ENCODE measurements around the gene MAP1B.

Gene MAP1B

DNA sequence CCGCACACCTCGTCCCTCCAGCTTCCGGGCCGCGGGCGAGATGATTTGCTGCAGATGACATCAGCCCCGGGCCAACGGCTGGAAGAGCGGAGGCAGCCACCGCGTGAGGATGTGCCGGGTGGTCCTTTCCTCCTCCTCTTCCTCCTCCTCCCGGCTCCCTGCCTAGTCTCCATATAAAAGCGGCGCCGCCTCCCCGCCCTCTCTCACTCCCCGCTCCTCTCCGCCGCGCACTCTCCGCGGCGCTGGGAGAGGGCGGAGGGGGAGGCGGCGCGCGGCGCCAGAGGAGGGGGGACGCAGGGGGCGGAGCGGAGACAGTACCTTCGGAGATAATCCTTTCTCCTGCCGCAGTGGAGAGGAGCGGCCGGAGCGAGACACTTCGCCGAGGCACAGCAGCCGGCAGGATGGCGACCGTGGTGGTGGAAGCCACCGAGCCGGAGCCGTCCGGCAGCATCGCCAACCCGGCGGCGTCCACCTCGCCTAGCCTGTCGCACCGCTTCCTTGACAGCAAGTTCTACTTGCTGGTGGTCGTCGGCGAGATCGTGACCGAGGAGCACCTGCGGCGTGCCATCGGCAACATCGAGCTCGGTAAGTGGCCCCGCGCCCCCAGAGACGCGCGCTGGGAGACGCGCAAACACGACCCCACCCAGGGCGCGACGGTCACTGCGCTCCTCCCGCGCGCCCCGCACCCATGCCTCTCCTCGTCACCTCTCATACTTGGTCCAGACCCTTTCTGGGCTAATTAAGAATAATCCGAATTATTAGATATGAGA is at the start of gene MAP1B:
MAP1B (plus strand) TSS at position 345 of the 770 bp plus-strand sequence; CDS start at position 402, 57 bp downstream.
- peaks cover 17% of the 10 kb centered on the region for H3K4me1 Mint-ChIP-seq (ENCODE audit: low read depth)
- no peaks in the 10 kb centered on the region for H3K9me3 Mint-ChIP-seq
- H3K27me3 Mint-ChIP-seq = peaks cover 71% of the 10 kb centered on the region
- H3K36me3 Mint-ChIP-seq (ENCODE audit: low read depth) = no peaks in the 10 kb centered on the region
- H3K27ac Mint-ChIP-seq = no peak within 1 kb of the TSS
- DNase-seq = no peak
- peak within 1 kb of the TSS; percentile 44 for H3K4me3 Mint-ChIP-seq

DNA sequence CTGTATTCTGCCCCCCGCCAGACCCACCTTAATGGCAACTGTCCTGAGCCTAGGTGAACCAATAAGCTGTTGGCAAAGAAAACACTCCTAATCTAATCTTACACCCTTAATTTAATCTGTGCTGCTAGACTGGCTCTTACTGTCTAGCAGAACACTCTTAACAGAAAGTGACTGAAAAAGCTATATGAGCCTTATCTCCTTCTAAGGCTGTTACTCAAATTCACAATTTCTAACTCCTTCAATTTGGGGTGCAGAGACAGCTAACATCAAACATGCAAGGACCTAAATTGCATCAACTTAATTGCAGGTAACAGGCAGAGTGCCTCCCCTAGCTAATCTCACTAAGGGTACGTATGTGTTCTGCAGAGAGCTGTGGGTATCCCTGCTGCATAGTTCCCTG is 49.5 kb upstream of the MAP1B start:
- H3K27me3 Mint-ChIP-seq = peaks cover 10% of the 10 kb centered on the region
- no peak overlapping the region for H3K4me3 Mint-ChIP-seq
- DNase-seq = no peak
- H3K4me1 Mint-ChIP-seq (ENCODE audit: low read depth) = no peaks in the 10 kb centered on the region
- no peaks in the 10 kb centered on the region for H3K9me3 Mint-ChIP-seq
- H3K27ac Mint-ChIP-seq = no peak overlapping the region
- H3K36me3 Mint-ChIP-seq (ENCODE audit: low read depth) = no peaks in the 10 kb centered on the region

DNA sequence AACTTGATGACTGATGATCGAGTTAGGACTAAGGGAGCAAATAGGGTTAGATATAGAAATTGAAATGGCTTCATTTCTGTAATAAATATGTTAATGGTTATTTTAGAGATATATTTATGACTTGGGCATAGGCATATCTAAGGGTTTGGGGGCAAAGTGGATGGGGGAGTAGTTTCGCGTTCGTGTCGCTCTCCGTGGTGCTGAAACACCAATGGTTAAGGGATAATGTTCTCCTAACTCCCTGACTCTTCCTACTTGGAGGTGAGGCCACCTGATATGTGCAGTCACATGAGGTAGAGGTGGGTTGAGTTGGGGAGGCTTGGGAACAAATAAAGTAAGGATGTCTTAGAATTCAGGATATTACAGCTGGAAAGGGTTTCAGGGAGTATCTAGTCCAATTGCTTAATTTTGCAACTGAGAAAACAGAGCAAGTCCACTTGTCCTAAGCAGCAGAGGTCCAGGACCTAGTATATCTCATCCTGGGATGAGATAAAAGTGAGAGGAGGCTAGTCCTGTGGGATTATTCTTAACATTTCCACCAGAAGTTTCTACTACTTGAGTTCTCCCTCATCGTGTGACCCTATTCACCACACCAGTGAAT is 44.0 kb upstream of the MAP1B start:
- no peak overlapping the region for H3K4me3 Mint-ChIP-seq
- H3K27me3 Mint-ChIP-seq = peaks cover 26% of the 10 kb centered on the region
- H3K27ac Mint-ChIP-seq = no peak overlapping the region
- H3K36me3 Mint-ChIP-seq (ENCODE audit: low read depth) = no peaks in the 10 kb centered on the region
- H3K4me1 Mint-ChIP-seq (ENCODE audit: low read depth) = no peaks in the 10 kb centered on the region
- H3K9me3 Mint-ChIP-seq = no peaks in the 10 kb centered on the region
- no peak for DNase-seq

DNA sequence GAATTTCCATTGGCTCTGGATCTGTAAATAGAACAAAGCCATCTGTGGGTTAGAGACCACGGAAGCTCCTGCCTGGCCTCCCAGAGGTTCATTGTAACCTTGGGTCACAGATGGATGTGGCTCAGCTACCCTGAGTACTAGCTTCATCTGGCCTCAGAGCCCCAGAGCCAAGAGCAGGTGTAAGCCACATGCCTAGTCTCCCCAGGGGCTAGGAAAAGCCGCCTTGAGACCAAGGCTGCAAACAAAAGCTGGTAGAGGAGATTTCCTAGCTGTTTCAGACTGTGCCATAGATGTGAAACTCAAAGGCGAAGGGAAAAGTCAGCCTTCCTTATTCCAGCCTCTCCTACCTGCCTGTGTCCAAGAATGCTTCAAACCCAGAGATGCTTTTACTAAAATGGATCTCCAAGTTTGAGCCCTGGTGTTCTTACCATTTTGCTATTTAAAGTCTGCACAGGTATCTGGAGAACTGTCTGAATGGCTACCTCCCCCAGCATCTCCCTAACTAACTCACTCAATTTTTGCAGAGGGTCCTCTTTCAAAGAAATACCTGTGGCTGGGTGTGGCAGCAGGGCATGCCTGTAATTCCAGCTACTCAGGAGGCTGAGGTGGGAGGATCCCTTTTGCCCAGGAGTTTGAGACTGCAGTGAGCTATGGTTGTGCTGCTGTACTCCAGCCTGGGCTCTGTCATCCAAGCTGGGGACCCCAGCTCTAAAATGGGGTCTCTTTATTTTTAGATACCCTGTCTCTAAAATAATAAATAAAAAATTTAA is 42.3 kb upstream of the MAP1B start:
- Mint-ChIP-seq H3K36me3 (ENCODE audit: low read depth) (no peaks in the 10 kb centered on the region), H3K4me3 (no peak overlapping the region), H3K4me1 (ENCODE audit: low read depth) (no peaks in the 10 kb centered on the region), H3K27me3 (peaks cover 21% of the 10 kb centered on the region), H3K27ac (no peak overlapping the region), H3K9me3 (no peaks in the 10 kb centered on the region)
- DNase-seq = no peak

DNA sequence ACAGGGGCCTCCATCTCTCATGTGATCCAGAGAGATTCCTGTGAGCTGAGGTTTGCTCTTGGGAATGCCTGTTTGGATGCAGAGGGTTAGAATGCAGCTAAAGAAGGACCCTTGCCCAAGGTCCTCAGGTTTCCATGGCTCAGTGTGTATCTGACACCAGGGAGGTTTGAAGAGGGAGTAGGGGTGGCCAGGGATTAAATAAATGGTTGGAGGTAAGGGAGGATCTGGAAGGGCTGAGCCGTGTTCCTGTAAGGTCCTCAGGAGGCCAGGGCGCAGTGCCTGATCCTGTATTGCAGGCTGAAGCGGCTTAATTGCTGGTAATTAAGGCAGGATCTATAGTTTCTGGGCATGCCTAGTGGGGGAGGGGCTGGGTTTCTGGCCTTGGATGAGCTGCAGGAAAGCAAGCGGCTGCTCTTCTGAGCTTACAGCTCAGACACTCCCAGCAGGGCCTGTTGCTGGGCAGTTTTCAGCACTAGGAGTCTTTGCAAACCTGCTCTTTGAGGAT is 41.5 kb upstream of the MAP1B start:
- no peak overlapping the region for H3K27ac Mint-ChIP-seq
- H3K9me3 Mint-ChIP-seq = no peaks in the 10 kb centered on the region
- no peaks in the 10 kb centered on the region for H3K36me3 Mint-ChIP-seq (ENCODE audit: low read depth)
- no peak overlapping the region for H3K4me3 Mint-ChIP-seq
- H3K4me1 Mint-ChIP-seq (ENCODE audit: low read depth) = no peaks in the 10 kb centered on the region
- H3K27me3 Mint-ChIP-seq = peaks cover 21% of the 10 kb centered on the region
- DNase-seq = no peak

DNA sequence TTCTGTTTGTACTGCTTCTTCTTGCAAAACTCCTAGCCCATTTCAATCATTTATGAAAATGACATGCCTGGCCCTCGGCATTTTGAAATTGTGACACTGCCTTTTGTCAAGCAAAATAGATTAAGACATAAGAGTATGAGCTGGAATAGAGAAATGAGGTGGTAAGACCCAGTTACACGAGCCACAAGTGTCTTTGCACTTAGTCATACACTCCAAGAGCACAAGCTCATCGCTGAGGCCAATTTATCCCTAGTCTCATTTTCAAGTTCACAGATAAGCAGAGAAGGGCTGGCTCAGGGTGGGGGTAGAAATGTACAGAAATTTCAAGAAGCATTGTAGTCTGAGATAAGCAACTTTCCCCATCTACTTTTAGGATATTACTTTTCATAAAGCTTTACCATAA is 40.6 kb upstream of the MAP1B start:
- H3K4me1 Mint-ChIP-seq (ENCODE audit: low read depth) = no peaks in the 10 kb centered on the region
- H3K27ac Mint-ChIP-seq = no peak overlapping the region

DNA sequence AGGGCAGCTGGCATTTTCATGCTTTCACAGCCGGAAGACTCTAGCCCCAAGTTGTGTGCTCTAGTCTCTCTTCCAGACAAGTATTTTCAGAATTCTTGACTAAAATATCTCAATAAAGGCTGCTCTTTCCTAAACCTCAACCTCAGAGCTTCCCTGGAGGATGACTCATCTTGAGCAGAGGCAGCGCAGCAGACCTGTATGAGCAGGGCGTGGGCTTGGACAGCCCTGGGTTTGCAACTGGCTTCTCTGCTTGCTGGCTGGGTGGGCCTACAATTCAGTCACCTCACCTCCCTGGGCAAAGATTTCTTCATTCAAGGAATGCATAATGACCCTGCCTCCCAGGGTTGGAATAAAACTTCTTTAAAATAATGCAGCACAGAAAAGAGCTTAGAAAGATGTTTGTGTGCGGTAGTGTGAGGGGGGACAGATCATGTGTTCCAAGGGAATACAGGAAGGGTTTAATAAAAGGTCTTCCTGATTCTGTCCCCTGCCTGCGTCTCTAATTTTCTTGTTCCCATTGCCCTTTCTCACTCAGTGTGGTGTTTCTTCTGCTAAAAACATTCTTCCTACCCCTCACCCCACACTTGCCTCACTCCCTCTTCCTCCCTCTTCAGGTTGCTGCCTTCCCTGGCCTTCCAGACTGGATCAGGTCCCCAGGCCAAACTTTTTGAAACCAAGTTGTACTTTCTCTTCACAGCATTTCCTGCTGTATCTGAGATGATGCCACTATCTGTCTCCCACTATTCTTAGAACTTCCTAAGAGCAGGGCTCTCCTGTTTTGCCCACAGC is 39.4 kb upstream of the MAP1B start:
- Mint-ChIP-seq H3K27me3 (peaks cover 21% of the 10 kb centered on the region), H3K4me1 (ENCODE audit: low read depth) (no peaks in the 10 kb centered on the region), H3K4me3 (no peak overlapping the region), H3K27ac (no peak overlapping the region), H3K9me3 (no peaks in the 10 kb centered on the region), H3K36me3 (ENCODE audit: low read depth) (no peaks in the 10 kb centered on the region)
- no peak for DNase-seq

More for the DNA sequence above, 40.6 kb upstream of the MAP1B start:
- H3K4me3 Mint-ChIP-seq = no peak overlapping the region
- H3K36me3 Mint-ChIP-seq (ENCODE audit: low read depth) = no peaks in the 10 kb centered on the region
- H3K27me3 Mint-ChIP-seq = peaks cover 21% of the 10 kb centered on the region
- DNase-seq = no peak
- no peaks in the 10 kb centered on the region for H3K9me3 Mint-ChIP-seq

DNA sequence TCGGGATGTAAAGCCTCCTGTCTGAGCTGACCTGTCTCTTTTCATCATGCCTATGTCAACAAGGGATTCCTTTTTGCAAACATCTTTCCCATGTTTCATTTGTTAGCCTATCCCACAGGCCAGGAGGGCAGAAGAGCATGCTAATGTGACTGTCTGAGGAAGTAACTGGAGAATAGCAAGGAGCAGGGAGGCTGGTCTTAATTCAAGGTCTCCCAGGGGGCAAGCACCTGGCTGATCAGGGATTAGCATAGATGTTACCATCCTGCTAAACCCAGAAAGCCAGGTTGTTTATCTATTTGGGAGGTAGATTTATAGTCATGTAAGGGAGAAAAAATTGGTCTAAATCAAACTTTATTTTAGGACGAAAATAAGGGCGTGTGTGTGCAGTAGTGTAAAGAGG is 36.7 kb upstream of the MAP1B start:
- no peaks in the 10 kb centered on the region for H3K36me3 Mint-ChIP-seq (ENCODE audit: low read depth)
- H3K27ac Mint-ChIP-seq = no peak overlapping the region

DNA sequence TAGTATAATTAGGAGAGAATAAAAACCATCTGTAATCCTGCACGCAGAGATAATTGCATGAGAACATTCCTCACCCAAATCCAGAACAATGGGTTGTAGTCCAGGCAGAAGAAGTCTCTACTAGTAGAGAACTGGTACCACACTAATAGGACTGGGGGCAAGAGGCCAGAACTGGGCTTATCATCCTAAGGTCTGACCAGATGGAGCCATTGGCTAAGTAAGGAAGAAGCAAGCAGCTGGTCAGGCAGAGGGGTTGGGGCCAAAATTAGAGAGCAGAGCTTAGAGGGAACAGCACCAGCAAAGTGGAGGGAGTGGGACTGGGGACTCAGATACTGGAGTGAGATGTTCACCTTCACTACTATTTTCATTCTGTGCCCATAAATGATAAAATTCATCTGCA is 35.4 kb upstream of the MAP1B start:
- H3K4me3 Mint-ChIP-seq = no peak overlapping the region
- DNase-seq = no peak
- peaks cover 13% of the 10 kb centered on the region for H3K27me3 Mint-ChIP-seq
- H3K9me3 Mint-ChIP-seq = no peaks in the 10 kb centered on the region
- H3K36me3 Mint-ChIP-seq (ENCODE audit: low read depth) = no peaks in the 10 kb centered on the region
- H3K4me1 Mint-ChIP-seq (ENCODE audit: low read depth) = no peaks in the 10 kb centered on the region
- H3K27ac Mint-ChIP-seq = no peak overlapping the region

More for the DNA sequence above, 36.7 kb upstream of the MAP1B start:
- DNase-seq = no peak
- no peak overlapping the region for H3K4me3 Mint-ChIP-seq
- no peaks in the 10 kb centered on the region for H3K9me3 Mint-ChIP-seq
- H3K4me1 Mint-ChIP-seq (ENCODE audit: low read depth) = no peaks in the 10 kb centered on the region
- H3K27me3 Mint-ChIP-seq = peaks cover 19% of the 10 kb centered on the region

DNA sequence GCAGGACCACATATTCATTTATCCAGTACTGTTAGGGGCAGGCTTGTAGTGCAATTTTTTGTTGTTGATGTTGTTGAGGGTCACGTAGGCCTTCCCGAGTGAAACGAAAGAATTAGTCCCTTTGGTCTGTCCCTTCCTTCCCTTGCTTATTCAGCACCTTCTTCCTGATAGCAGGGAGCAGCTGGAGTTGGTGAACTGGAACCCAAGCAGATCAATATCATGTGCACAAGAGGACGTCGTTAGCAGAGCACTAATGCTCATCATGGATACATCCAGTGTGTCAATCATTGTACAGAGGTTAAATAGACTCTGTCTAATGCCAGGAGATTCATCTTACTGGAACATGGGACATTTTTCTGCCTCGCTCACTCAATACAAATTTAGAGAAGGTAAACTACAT is 33.0 kb upstream of the MAP1B start:
- Mint-ChIP-seq H3K4me1 (ENCODE audit: low read depth) (no peaks in the 10 kb centered on the region), H3K36me3 (ENCODE audit: low read depth) (no peaks in the 10 kb centered on the region), H3K27me3 (peaks cover 13% of the 10 kb centered on the region), H3K4me3 (no peak overlapping the region), H3K9me3 (no peaks in the 10 kb centered on the region), H3K27ac (no peak overlapping the region)
- no peak for DNase-seq

DNA sequence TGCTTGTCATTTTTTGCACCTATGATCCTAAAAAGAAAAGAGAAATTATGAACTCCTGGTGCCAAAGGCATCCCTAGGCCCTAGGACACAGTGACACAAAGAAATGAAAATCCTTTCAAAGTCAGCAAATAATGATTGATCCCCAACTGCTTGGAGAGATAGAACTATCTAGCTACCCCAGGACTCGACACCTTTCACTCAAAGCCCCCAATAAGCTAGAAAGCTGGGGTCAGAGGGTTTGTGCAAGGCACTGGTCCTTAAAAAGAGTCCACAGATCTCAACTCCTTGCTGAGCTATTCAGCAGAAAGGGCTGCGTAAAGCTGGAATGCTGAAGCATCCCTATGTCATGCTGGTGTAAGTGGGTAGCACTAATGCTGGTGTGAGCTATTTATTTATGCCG is 31.8 kb upstream of the MAP1B start:
- Mint-ChIP-seq H3K36me3 (ENCODE audit: low read depth) (no peaks in the 10 kb centered on the region), H3K27ac (no peak overlapping the region), H3K4me3 (no peak overlapping the region), H3K9me3 (no peaks in the 10 kb centered on the region), H3K27me3 (peaks cover 19% of the 10 kb centered on the region), H3K4me1 (ENCODE audit: low read depth) (no peaks in the 10 kb centered on the region)
- DNase-seq = no peak

DNA sequence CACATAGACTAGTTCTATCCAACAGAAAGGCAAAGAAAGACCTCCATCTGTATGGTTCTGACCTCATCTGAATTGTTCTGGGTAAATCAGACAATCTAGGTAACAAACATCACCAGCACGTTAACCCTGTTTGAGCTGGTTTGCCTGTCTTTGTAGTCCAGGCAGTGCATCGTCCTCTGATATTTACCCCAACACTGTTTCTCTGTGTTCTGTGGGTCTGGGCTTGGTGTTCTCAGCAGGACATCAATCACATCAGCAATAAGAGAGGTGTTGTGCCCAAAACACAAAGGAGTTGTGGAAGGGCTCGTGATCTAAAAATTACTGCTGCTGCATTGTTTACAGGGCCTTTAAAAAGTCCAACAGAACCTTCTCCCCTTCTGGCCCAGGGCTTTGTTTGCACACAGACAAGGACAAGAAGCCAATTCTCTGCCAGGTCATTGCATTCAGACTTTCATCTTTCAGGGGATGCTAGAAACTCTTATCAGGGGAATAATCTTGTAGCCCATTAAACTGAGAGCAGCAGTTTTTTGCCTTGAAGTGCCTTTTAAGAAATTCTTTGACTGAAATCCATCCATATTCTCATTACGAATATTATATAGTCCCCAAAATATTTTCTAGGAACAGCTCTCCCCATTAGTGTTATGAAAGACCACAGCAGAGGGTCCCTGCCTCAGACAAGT is 30.5 kb upstream of the MAP1B start:
- Mint-ChIP-seq H3K9me3 (no peaks in the 10 kb centered on the region), H3K4me3 (no peak overlapping the region), H3K27ac (no peak overlapping the region), H3K36me3 (ENCODE audit: low read depth) (no peaks in the 10 kb centered on the region), H3K27me3 (peaks cover 23% of the 10 kb centered on the region), H3K4me1 (ENCODE audit: low read depth) (no peaks in the 10 kb centered on the region)
- no peak for DNase-seq

DNA sequence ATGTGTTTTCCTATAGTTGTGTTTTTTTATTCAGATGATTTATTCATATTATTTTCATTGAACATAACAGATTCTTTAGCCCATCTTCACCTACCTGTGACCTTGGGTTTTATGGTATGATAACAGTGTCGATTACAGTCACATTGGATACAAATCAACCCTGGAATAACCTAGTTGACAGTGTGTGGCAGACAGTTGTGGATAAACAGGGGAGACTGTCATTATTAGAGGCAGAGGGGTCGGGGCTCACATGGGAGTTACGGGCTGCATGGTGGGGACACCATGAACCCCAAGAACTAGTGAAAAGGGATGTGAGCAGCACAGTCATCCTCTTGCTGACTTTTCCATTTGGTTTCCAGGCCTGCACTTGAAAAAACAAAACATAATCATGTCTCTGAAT is 29.9 kb upstream of the MAP1B start:
- no peaks in the 10 kb centered on the region for H3K9me3 Mint-ChIP-seq
- H3K27ac Mint-ChIP-seq = no peak overlapping the region
- no peak for DNase-seq
- H3K27me3 Mint-ChIP-seq = peaks cover 30% of the 10 kb centered on the region
- no peaks in the 10 kb centered on the region for H3K4me1 Mint-ChIP-seq (ENCODE audit: low read depth)
- H3K4me3 Mint-ChIP-seq = no peak overlapping the region
- no peaks in the 10 kb centered on the region for H3K36me3 Mint-ChIP-seq (ENCODE audit: low read depth)

DNA sequence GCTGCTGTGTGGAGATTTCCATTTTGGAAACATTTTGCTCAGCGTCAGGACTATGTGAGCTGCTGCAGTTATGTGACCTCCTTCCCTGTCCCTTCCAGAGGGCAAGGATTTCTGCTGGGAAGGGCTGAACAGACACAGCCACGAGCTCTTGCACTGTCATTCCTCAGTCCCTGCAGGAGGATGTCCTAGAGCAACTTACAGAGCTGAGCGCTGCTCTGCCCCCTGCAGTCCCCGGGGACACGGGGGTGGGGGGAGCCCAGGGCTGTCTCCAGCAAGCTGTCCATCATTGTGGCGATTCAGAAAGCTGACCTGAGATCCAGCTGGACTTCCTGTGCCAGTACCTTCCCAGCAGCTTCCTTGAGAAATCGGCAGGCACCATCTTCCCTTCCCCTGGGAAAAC is 28.0 kb upstream of the MAP1B start:
- no peaks in the 10 kb centered on the region for H3K4me1 Mint-ChIP-seq (ENCODE audit: low read depth)
- no peak overlapping the region for H3K4me3 Mint-ChIP-seq

More for the DNA sequence above, 28.0 kb upstream of the MAP1B start:
- Mint-ChIP-seq H3K27ac (no peak overlapping the region), H3K36me3 (ENCODE audit: low read depth) (no peaks in the 10 kb centered on the region), H3K9me3 (no peaks in the 10 kb centered on the region), H3K27me3 (peaks cover 47% of the 10 kb centered on the region)
- DNase-seq = no peak

Measured in activated T-cell treated with anti-CD3 and anti-CD28 coated beads, Interleukin-2, amount 50 U/mL, for 24 hours (primary cell).